H9 (cell line): ENCODE results near the gene RGS6. TPM values are rescaled to one million over a fixed set of nuclear protein-coding genes. Genes with fewer than 3 reads are reported as not detected.

Source experiments
- DNase-seq: peaks from one replicate; pipeline ENCODE4 v3.0.0-alpha.2; 2017
- H2AFZ ChIP-seq: one replicate; pipeline ENCODE4 v1.6.1; 2013; ENCODE audit warnings: mild to moderate bottlenecking, low read length, control low read depth, moderate library complexity
- H2AK5ac ChIP-seq: 2 replicates; pipeline ENCODE4 v1.6.1; 2013; ENCODE audit warnings: low read length, control low read depth, mixed read lengths; ENCODE audit not compliant: insufficient read length
- H2BK120ac ChIP-seq: one replicate; pipeline ENCODE4 v1.6.1; 2013; ENCODE audit warnings: low read depth, mild to moderate bottlenecking, low read length, control low read depth, inconsistent platforms; ENCODE audit not compliant: poor library complexity, severe bottlenecking
- H2BK12ac ChIP-seq: 2 replicates; pipeline ENCODE4 v1.6.1; 2013; ENCODE audit warnings: low read length, control low read depth, mixed read lengths, low read depth; ENCODE audit not compliant: insufficient read length
- H2BK15ac ChIP-seq: 2 replicates; pipeline ENCODE4 v1.6.1; 2013; ENCODE audit warnings: low read depth, low read length, control low read depth
- H2BK20ac ChIP-seq: one replicate; pipeline ENCODE4 v1.6.1; 2013; ENCODE audit warnings: low read depth, mild to moderate bottlenecking, low read length, control low read depth, inconsistent platforms; ENCODE audit not compliant: poor library complexity, severe bottlenecking
- H2BK5ac ChIP-seq: 2 replicates; pipeline ENCODE4 v1.6.1; 2013; ENCODE audit warnings: low read length, control low read depth, mixed read lengths; ENCODE audit not compliant: insufficient read length
- H3K14ac ChIP-seq: 2 replicates; pipeline ENCODE4 v1.6.1; 2013; ENCODE audit warnings: low read length, control low read depth; ENCODE audit not compliant: insufficient read depth
- H3K18ac ChIP-seq: 2 replicates; pipeline ENCODE4 v1.6.1; 2013; ENCODE audit warnings: low read depth, mild to moderate bottlenecking, mixed read lengths, low read length, control low read depth; ENCODE audit not compliant: insufficient read length
- H3K23ac ChIP-seq: 2 replicates; pipeline ENCODE4 v1.6.1; 2013; ENCODE audit warnings: low read length, control low read depth, mixed read lengths, low read depth; ENCODE audit not compliant: insufficient read length
- H3K23me2 ChIP-seq: 2 replicates; pipeline ENCODE4 v1.6.1; 2013; ENCODE audit warnings: low read depth, mild to moderate bottlenecking, mixed read lengths, low read length, control low read depth; ENCODE audit not compliant: insufficient read length, poor library complexity, severe bottlenecking
- H3K27ac ChIP-seq: 2 replicates; pipeline ENCODE4 v1.5.1; 2013; ENCODE audit warnings: low read length, control low read depth, mixed read lengths, low read depth; ENCODE audit not compliant: insufficient read length
- H3K27me3 ChIP-seq: 2 replicates; pipeline ENCODE4 v1.6.1; 2013; ENCODE audit warnings: low read length, control low read depth, inconsistent platforms; ENCODE audit not compliant: insufficient read depth
- H3K4ac ChIP-seq: 2 replicates; pipeline ENCODE4 v1.6.1; 2013; ENCODE audit warnings: low read depth, mild to moderate bottlenecking, control low read depth, inconsistent platforms, low read length, moderate library complexity
- H3K4me1 ChIP-seq: 2 replicates; pipeline ENCODE4 v1.6.1; 2013; ENCODE audit warnings: low read length, control low read depth, inconsistent platforms; ENCODE audit not compliant: insufficient read depth
- H3K4me2 ChIP-seq: 2 replicates; pipeline ENCODE4 v1.6.1; 2013; ENCODE audit warnings: low read length, control low read depth, mixed read lengths; ENCODE audit not compliant: insufficient read length, insufficient read depth
- H3K56ac ChIP-seq: 2 replicates; pipeline ENCODE4 v1.6.1; 2013; ENCODE audit warnings: low read depth, mild to moderate bottlenecking, mixed read lengths, low read length, control low read depth; ENCODE audit not compliant: insufficient read length
- H3K79me1 ChIP-seq: 2 replicates; pipeline ENCODE4 v1.6.1; 2013; ENCODE audit warnings: low read depth, mild to moderate bottlenecking, moderate library complexity, low read length, control low read depth, inconsistent platforms; ENCODE audit not compliant: insufficient read depth, poor library complexity, severe bottlenecking
- H3K79me2 ChIP-seq: 2 replicates; pipeline ENCODE4 v1.6.1; 2013; ENCODE audit warnings: low read length, control low read depth, inconsistent platforms; ENCODE audit not compliant: insufficient read depth
- H3K9ac ChIP-seq: 2 replicates; pipeline ENCODE4 v1.6.1; 2013; ENCODE audit warnings: low read length, control low read depth, mixed read lengths; ENCODE audit not compliant: insufficient read length; ENCODE audit errors: extremely low read depth
- H3K9me3 ChIP-seq: one replicate; pipeline ENCODE4 v1.6.1; 2013; ENCODE audit warnings: low read depth, low read length, inconsistent platforms; ENCODE audit not compliant: control insufficient read depth
- H3T11ph ChIP-seq: one replicate; pipeline ENCODE4 v1.6.1; 2013; ENCODE audit warnings: mild to moderate bottlenecking, low read length, control low read depth, inconsistent platforms
- H4K20me1 ChIP-seq: one replicate; pipeline ENCODE4 v1.6.1; 2013; ENCODE audit not compliant: control insufficient read depth, insufficient read length, insufficient read depth
- H4K5ac ChIP-seq: 2 replicates; pipeline ENCODE4 v1.6.1; 2013; ENCODE audit warnings: low read depth, mild to moderate bottlenecking, mixed read lengths, low read length, control low read depth; ENCODE audit not compliant: insufficient read length
- H4K8ac ChIP-seq: replicated peaks from 2 replicates; pipeline ENCODE4 v1.6.1; 2013; ENCODE audit warnings: low read length, control low read depth, mixed read lengths, low read depth; ENCODE audit not compliant: insufficient read length
- H4K91ac ChIP-seq: 2 replicates; pipeline ENCODE4 v1.6.1; 2013; ENCODE audit warnings: low read depth, mild to moderate bottlenecking, moderate library complexity, mixed read lengths, low read length, control low read depth; ENCODE audit not compliant: insufficient read length
- H3K27ac Mint-ChIP-seq, 3 experiments: 2 replicates in 2 of 3; 3 replicates in 1 of 3; pipeline ENCODE4 v1.8.0; 2020 to 2021; ENCODE audit warnings: mixed read lengths in 3 of 3, mild to moderate bottlenecking in 1 of 3, moderate library complexity in 1 of 3
- H3K27me3 Mint-ChIP-seq: 2 replicates; pipeline ENCODE4 v1.8.0; 2021; ENCODE audit warnings: low read depth, mild to moderate bottlenecking, moderate library complexity, mixed read lengths
- H3K36me3 Mint-ChIP-seq, 3 experiments: 2 replicates in 2 of 3; 3 replicates in 1 of 3; pipeline ENCODE4 v1.8.0; 2020 to 2021; ENCODE audit warnings: low read depth in 3 of 3, mixed read lengths in 3 of 3; ENCODE audit not compliant: insufficient read depth in 1 of 3
- H3K4me1 Mint-ChIP-seq, 2 experiments: 2 replicates each; pipeline ENCODE4 v1.8.0; 2020; ENCODE audit warnings: mixed read lengths in 2 of 2
- H3K4me3 Mint-ChIP-seq, 2 experiments: 2 replicates in 1 of 2; 3 replicates in 1 of 2; pipeline ENCODE4 v1.8.0; 2020 to 2021; ENCODE audit warnings: mild to moderate bottlenecking in 2 of 2, mixed read lengths in 2 of 2, moderate library complexity in 1 of 2
- H3K9me3 Mint-ChIP-seq, 2 experiments: 2 replicates in 1 of 2; 3 replicates in 1 of 2; pipeline ENCODE4 v1.8.0; 2020; ENCODE audit warnings: mild to moderate bottlenecking in 2 of 2, mixed read lengths in 2 of 2, moderate library complexity in 1 of 2
- CTCF ChIP-seq: fragments of 200-600 bp; sonication (generic); conservative IDR thresholded peaks from 3 replicates; pipeline ENCODE4 v1.8.0; 2021; ENCODE audit warnings: antibody characterized with exemption, mild to moderate bottlenecking
- WGBS: extraction: QIAGEN DNeasy Blood & Tissue Kit; methylation state at CpG from one replicate; pipeline ENCODE4 v1.1.7; 2013; ENCODE audit warnings: missing lambda C conversion rate, low lambda C conversion rate, mixed read lengths; ENCODE audit not compliant: insufficient read length; ENCODE audit errors: extremely low coverage; 5-methylcytosine and 5-hydroxymethylcytosine counted together
- total RNA-seq: library from RNA; stranded (reverse); gene quantifications from 2 replicates; pipeline ENCODE4 v1.2.1, GENCODE V29; 2021

Gene RGS6
- total RNA-seq, 1 experiment from 2014 or later = 3.0 TPM

- H3K9me3 ChIP-seq = no peaks in the 10 kb centered on the region
- H2AK5ac ChIP-seq = no peak overlapping the region
- no peak for DNase-seq
- peaks cover 13 to 16% of the 10 kb centered on the region in 2 experiments for H3K4me1 Mint-ChIP-seq
- H3K27ac ChIP-seq = no peak overlapping the region
- no peaks in the 10 kb centered on the region for H3K79me2 ChIP-seq
- H2BK15ac ChIP-seq = no peak overlapping the region
- H3K23ac ChIP-seq = no peak overlapping the region
- H3K18ac ChIP-seq = no peak overlapping the region
- H3K23me2 ChIP-seq = no peaks in the 10 kb centered on the region
- no peak overlapping the region for H4K8ac ChIP-seq
- H3K27me3 ChIP-seq = no peaks in the 10 kb centered on the region
- H3K9ac ChIP-seq = no peak overlapping the region
- no peak overlapping the region for H2BK5ac ChIP-seq
- no peak overlapping the region for H3K4me3 Mint-ChIP-seq
- H3K4ac ChIP-seq = no peak overlapping the region
- no peaks in the 10 kb centered on the region for H3K79me1 ChIP-seq
- no peaks in the 10 kb centered on the region for H4K20me1 ChIP-seq
- no peak for TF ChIP-seq CTCF
- no CpG with 5 or more reads among the region's 3 CpGs for WGBS
- no peaks in the 10 kb centered on the region; a peak in 1 of 5 replicates for H3K9me3 Mint-ChIP-seq
- no peak overlapping the region for H2BK120ac ChIP-seq
- H3T11ph ChIP-seq = no peak overlapping the region
- H4K5ac ChIP-seq = no peak overlapping the region
- H3K27me3 Mint-ChIP-seq = no peaks in the 10 kb centered on the region
- no peak overlapping the region for H4K91ac ChIP-seq
- H2BK12ac ChIP-seq = no peak overlapping the region
- 0 out of 7 replicates have a peak overlapping the region, but pooled peaks of 1 of the 3 experiments have one; percentile 76 for H3K27ac Mint-ChIP-seq
- no peak overlapping the region for H2AFZ ChIP-seq
- no peaks in the 10 kb centered on the region for H3K4me1 ChIP-seq
- no peak overlapping the region for H3K4me2 ChIP-seq
- H3K36me3 Mint-ChIP-seq = no peaks in the 10 kb centered on the region
- no peak overlapping the region for H2BK20ac ChIP-seq
- H3K14ac ChIP-seq = no peak overlapping the region
- no peak overlapping the region for H3K56ac ChIP-seq
Measured at GRCh38 chr14:71988939-71989338, 56.7 kb downstream of the RGS6 start.
